Measurements from ENCODE around the gene TRAF7.
"Not testable (repeated sequence)": the region's sequence is repeated elsewhere in the genome, so short reads cannot be mapped to it uniquely, and the experiment has no call there.

Gene TRAF7

DNA sequence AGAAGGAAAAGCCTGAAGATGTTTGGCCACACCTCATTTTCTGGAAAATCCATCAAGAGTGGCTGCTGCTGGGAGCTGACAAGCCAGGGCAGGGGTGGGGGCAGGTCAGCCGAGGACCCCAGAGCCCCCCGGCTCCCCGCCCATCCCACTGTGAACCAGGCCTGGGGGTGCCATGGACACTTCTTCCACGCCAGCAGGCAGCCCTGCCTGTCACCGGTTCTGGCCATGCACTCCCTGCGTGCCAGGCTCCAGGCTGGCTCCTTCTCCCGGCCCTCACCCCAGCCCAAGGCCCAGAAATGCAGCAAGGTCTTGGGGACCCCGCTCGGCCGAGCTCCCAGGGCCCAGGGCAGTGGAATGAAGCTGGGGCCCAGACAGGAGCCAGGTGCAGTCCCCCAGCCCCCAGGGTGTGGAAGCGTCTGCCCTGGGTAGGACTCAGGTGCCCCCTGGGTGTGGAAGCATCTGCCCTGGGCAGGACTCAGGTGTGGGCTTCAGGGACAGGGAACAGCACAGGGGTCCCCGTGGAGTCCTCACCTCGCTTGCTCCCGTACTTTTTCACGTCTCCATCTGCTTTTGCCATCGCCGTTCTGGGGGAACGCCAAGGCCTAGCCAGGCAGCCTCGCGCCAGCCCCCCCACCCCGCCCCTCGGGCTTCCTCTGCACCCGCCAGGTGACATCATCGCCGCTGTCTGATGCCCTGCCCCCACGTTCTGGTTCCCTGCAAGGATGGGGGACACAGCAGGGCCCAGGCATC, 32.5 kb upstream of the TRAF7 start:
- not testable (repeated sequence) for DNase-seq

DNA sequence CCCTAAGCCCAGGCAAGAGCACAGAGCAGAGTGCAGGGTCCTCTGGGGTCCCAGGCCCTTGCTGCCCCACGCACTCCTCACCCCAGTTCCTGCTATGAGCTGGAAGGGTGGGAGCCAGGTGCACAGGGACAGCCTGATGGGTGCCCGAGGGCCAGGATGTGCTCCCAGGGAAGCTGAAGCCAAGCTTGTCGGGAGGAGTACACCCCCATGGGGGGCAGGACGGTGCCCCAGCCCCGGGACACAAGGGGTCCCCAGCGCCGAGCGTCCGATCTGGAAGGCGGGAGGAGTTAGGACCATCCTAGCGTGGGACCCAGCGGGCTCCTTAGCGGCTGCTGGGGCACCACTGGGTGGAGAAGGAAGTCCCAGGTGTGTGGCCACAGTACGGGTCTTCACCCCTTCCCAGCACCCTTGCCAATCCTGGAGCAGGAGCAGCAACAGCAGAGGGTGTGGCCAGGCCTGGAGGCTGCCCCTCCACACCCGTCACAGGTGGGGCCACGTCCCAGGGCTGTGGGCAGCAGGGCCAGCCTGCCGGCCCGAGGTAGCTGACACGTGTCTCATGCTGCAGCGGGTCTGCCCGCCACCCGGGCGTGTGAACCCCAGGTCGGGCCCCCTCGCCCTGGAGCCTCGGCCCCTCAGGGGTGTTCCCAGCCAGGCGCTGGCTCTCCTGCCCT, 31.7 kb upstream of the TRAF7 start:
- not testable (repeated sequence) for DNase-seq

DNA sequence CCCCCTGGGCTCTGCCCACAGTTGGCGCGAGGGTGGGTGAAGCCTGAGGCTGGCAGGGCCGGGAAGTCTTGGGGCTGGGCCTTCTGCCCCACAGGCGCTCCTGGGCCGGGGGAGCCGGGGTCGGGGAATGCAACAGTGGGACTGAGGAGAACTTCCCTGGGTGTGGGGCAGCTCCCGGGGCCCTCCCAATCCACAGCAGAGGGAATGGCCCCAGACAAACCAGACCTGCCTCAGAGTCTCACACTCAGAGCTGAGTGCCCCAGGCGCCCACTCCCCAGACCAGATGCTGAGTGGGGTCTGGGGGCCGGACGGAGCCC, 31.2 kb upstream of the TRAF7 start:
- not testable (repeated sequence) for DNase-seq

DNA sequence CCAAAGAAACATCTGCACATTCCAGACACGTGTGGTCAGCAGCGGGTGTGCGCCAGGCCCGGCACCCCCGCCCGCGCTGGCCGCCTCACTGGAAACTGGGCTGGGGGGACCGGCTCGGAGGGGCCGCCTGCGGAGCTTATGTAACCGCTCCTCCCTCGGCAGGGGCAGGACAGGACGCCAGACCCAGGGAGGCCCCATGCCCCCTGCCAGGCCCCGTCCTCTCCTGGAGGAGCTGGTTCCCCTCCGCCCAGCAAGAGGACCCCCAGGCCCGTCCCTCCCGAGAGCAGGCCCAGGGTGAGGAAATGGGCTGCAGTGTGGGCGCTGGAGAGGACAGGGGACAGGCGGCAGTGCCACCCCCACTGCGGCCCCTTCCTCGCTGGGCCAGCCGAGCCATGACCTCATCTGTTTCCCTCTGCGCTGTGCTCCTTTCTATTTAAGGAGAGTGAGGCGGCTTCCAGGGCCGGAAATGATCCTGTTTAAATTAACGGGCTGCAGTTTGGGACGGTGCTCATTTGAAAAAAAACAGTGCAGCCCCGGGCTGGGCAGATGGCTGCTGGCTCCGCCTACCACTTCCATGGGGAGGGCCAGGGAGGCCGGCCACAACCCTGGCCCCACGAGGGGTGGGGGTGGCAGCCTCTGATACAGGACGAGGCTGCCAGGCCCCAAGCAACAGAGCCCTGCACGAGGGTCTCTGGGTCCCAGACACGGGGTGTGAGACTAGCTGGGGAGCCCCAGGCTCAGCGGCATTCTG, 30.7 kb upstream of the TRAF7 start:
- not testable (repeated sequence) for DNase-seq

DNA sequence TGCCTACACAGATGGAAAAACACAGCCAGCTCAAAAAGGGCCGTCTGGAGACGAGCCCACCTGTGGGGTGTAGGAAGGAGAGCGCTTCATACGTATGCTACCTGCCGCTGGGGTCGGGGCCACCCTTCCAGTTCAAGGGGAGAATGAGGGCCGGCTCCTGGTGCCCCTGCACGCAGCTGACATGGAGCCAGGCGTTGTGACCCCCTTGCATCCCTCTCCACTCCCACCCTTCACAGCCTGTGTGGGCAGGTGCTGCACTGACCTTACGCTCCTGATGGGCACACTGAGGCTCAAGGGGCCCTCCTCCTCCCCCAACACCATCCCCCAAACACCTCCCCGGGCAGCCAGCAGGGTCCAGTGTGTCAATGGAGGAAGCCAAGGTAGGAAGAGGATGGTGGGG, 30.0 kb upstream of the TRAF7 start:
- DNase-seq: not testable (repeated sequence)

DNA sequence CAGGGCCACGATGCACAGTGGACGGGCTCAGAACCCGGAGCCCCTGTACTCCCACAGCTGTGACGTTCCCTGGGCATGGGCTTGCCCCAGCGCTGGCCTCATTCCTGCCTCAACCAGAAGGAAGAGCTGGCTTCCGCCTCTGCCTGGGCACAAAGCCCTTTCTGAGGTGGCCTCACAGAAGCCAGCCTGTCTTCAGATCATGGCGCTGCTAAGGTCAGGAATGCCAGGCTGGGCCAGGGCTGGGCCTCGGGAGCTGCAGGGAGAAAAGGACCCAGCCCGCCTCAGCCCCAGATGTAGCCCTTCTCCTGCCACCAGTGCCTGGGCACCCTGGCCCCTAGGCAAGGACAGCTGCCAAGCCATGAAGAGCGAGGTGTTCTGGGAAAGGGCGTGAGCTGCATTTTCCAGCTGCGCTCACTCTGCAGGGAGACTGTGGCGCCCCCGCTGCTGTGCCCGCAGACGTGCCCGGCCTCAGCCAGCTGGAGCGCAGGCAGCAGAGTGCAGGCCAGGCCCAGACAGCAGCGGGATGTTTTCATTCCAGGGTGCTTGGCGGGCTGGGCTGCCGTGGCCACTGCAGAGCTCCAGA, 29.3 kb upstream of the TRAF7 start:
- not testable (repeated sequence) for DNase-seq

DNA sequence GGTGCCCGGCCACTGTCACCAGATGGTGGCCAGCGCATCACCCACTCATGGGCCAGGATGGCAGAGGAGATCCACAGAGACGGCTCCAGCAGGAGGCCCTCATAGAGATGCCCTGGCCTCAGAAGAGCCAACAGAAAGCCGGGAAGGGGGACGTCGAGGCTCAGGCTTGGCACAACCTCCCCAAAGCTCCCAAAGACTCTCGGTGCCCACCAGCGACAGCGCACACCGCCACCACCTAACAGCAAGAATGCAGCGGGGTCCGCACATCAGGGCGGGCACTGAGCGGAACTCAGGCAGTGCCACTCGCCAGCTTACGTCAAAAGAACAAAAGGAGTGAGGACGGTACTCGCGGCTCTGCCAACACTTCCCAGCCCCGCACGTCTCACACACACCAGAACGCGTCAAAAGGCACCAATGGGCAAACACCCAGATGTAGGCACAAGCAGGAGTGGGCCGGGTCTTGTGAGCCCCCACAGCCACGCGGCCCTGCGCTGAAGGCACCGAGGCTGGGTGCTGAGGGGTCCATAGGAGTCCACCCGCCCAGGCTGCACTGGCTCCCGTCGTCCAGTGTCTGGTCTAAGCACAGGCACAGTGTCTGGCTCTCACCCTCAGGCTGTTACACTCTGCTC, 28.5 kb upstream of the TRAF7 start:
- not testable (repeated sequence) for DNase-seq

DNA sequence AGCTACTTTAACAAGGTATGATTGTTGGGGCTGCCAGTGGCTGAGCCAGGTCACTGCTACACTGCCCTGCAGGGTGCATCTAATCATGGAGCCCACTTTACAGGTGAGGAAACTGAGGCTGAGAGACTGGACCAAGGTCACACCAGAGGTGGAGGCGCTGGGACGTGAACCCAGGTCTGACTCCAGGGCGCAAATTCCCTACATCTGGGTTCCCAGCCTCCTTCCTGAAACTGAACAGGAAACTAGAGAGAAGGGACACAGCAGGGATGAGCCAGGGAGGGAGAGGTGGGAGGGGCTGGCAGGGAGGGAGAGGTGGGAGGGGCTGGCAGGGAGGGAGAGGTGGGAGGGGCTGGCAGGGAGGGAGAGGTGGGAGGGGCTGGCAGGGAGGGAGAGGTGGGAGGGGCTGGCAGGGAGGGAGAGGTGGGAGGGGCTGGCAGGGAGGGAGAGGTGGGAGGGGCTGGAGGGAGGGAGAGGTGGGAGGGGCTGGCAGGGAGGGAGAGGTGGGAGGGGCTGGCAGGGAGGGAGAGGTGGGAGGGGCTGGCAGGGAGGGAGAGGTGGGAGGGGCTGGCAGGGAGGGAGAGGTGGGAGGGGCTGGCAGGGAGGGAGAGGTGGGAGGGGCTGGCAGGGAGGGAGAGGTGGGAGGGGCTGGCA, 27.8 kb upstream of the TRAF7 start:
- peak; percentile 71 for DNase-seq

DNA sequence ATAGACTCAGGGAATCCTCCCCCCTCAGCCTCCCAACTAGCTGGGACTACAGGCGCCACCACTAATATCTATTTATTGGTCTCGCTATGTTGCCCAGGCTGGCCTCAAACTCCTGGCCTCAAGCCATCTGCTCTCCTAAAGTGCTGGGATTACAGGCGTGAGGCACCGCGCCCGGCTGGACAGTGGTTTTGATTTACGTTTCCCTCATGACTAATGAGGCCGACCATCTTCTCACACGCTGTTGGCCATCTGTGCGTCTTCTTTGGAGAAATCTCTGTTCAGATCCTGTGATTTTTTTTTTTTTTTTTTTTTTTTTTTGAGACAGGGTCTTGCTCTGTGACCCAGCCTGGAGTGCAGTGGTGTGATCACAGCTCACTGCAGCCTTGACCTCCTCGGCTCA, 26.3 kb upstream of the TRAF7 start:
- DNase-seq: not testable (repeated sequence)

DNA sequence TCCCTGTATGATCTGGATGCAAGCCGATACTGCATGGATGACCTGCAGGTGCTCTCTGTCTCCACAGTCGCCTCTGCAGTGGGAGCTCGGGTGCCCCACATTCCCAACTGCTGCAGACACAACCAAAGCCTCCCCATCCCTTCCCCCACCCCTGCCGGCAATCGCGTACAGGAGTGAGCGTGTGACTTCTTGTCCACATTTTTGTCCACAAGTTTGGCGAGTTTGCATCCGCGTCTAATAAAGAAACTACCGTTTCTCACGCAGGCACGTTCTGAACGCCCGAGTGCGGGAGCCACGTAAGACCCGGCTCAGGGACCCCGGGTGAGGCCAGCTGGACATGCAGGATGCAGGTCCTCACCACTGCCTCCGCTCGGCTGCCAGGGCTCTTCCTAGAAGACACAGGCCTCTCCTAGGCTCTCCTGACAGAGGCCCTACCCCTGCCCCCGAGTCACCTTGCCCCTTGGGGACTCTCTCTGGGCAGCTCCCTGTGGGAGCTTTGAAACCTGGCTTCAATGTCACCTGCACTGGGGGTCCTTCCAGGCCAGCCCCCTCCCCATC, 25.6 kb upstream of the TRAF7 start:
- not testable (repeated sequence) for DNase-seq

DNA sequence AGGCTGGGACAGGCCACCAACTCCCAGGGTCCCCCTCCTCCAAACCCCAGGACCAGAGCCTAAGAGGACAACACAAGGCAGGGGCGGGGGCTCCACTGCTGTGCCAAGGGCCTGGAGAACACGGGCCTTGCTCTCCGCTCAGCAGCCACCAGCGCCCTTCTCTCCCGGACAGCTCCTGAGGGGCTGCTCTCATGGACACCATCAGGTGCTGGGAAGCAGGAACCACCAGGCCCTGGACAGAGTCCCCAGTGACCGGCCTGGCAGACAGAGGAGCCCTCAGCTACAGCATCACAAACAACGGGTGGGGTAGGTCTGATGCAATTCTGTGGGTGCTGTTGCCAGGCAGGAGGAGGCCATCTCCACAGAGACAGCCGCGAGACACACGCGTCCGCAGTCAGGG, 21.8 kb upstream of the TRAF7 start:
- not testable (repeated sequence) for DNase-seq

DNA sequence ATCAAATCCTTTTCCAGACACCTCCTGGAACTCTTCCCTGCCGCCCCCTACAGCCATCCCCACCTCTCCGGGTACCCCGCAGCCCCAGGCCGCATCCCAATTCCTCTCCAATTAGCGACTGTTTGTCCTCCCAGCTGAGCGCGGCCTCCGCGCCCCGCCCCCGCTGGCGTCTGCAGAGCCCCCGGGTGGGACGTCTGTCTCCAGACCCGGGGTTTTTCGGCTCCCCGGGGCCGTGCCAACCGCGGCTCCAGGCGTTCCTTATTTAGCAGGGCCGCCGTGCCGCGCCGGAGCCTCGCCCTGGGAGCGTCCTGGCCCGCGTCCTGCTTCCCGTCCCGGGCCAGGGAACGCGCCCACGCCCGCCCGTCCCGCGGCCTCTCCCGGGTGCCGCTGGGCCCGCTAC, 20.5 kb upstream of the TRAF7 start:
- not testable (repeated sequence) for DNase-seq

DNA sequence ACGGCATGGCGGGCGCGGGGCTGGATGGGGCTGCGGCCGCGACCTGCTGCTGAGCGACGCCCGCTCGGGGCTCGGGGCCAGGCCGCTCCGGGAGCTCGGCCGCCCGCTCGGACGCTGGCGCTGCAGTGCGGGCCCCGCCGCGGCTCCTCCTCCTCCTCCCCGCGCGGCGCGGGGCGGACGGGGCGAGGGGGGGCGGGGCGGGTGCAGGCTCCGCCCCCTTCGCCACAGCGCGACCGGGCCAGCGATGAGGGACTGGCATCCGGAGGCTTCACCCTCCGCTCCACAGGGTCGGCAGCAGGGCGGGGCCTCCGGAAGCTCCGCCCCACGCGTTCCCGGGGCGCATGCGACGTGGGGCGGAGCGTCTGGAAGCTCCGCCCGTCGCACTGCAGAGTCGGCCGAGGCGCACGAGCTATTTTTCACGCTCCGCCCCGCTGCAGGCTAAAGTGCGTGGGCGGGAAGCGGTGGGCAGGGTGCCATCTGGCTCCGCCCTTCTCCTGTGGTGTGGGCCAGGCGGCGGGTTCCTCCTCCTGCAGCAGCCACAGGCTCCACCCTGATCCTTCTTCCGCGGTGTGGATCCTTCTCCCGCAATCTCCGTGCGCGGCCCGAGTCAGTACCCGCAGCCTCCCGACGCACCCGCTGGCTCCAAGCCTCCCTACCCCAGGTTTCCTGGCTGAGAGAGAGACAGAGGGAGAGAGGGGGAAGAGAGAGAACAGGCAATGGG, 19.7 kb upstream of the TRAF7 start, which contains the start of gene PKD1:
Gene PKD1, minus strand, starts transcription at position 129 of the 721 bp plus-strand sequence. CDS start 209 bp downstream, outside the sequence.
- peak; percentile 99 for DNase-seq

DNA sequence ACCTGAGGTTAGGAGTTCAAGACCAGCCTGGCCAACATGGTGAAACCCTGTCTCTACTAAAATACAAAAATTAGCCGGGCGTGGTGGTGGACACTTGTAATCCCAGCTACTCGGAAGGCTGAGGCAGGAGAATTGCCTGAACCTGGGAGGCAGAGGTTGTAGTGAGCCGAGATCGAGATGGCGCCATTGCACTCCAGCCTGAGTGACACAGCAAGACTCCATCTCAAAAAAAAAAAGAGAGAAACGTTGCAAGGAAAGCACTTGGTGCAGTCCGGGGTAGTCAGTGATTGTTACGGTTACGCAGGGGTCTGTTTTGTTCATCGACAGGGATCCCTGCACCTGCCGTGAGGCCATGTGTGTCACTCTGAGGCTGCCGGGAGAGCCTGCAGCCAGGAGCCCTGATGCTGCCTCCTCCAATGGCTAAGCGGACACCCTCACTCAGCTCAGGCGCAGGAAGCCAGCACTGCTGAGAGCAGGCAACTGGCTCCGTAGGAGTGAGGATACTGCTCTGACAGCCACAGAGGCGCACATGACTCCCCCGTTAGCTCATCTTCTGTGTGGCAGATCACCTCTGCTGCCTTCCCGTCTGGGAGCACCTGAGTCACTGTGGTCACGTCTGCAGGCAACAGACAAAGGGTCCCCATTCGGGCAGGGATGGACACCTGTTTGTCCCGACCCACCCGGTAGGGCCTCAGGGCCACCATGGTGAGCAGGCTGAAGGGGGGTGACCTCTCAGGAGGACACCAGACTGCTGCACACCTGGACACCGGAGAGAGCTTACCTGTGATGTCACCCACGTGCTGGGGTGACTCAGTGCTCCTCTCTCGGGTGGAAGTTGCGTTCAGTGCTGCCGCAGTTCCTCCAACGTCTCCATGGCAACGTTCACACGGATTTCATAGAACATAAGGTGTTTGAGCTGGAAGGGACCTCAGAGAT, 12.4 kb upstream of the TRAF7 start:
- DNase-seq: no peak

DNA sequence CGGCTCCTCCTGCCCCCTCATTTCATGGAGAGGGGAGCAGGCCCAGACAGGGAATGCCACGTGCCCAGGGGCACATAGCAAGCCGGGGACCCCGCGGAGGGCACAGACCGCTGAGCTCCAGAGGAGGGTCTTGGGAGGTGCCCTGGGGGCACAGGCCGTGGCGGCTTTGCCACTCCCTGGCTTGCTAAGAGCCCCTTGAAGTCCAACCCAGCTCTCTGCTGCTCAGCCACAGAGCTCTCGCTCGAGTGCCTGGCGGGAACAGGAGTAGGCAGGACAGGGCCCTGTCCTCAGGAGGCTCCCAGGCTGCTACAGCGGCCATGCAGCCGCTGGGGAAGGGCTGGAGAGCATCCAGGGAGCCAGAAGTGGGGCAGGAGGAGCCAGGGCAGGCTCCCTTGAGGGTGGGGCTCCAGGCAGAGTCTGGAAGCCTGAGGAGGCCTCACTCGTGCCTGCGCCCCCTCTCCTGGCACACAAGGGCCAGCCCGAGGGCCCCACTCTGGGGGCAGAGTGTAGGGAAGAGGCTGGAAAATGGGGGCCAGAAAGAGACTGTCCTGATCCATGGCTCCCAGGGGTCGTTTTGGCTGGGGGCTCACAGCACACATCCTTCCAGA, 11.6 kb upstream of the TRAF7 start:
- no peak for DNase-seq

DNA sequence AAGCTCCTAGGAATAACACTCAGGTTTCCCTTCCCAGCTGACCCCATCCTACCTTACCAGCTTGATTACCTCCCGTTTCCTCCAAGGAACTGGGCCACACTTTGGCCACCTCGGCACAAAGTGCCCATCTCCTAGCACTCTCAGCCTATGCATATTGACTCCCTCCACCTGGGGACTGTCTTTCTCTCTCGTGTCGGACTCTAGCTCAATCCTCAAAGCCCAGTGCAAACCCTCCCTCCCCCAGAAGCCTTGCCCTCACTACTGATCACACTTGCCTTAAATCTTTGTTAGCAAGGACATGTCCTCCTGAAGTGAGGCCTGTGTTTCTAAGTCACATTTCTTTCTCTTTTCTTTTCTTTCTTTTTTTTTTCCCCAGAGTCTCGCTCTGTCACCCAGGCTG, 9.7 kb upstream of the TRAF7 start:
- no peak for DNase-seq

DNA sequence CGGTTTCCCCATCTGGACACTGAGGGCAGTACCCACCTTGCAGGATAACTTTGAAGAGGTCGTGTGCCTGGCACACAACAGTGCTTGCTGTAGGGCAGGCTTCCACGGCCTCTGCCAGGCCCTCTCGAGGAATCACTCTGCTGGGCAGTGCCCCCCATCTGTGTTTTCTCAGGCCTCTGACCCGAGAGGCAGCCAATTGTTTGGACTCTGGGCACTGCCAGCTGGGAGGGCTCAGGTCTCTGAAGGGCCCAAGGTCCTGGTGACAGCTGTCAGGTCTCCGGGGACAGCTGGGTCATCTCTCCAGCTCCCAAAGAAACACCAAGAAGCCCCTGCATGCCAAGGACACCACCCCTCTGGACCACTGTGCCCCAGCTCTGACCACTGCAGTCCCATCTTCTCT, 8.2 kb upstream of the TRAF7 start:
- no peak for DNase-seq

DNA sequence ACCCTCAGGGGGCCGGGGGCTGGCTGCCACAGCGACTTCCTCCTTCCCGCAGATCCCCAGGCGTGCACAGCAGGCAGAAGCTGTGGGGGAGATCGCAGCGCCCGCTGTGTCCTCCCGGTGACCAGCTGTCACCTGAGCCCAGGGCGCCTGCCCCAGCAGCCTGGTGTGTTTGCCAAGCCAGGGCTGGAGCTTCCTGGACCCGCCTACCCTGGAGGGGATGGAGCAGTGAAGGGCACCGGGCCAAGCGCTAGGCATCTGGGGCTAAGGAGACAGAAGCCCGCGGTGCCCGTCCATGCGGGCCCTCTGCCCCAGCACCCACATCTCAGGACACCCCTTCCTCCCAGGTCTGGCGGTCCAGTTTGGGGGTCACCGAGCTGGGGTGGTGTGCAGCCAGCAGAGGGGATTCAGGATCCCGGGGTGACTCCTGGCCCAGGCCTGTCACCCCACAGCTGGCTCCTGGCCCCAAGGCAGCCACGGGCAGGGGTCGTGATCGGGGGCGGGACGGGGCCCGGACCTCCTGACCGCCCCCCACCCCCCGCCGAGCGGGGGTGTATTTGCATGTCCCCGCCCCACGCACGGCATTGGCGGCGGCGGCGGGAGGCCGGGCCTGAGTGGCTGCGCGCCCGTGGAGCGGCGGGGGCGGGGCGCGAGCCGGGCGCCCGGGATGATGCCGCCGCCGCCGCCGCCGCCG, 7.5 kb upstream of the TRAF7 start, which contains the start of gene RAB26:
Gene RAB26, plus strand, starts transcription at position 645 of the 691 bp plus-strand sequence. CDS start 159 bp downstream, outside the sequence.
- peak; percentile 61 for DNase-seq
